Breast epithelium (tissue), 3 donors: ENCODE results near the gene BMP5.

ENCODE experiments used
- POLR2A ChIP-seq: fragments of 450-650 bp; IDR thresholded peaks from one replicate; pipeline ENCODE4 v1.6.1; 2016; ENCODE audit warnings: antibody characterized with exemption, mild to moderate bottlenecking, moderate library complexity
- POLR2AphosphoS5 ChIP-seq, 3 donors: sonication (generic); formaldehyde crosslinking; IDR thresholded peaks; one replicate each; pipeline ENCODE4 v1.6.1; 2017; ENCODE audit warnings: antibody characterized with exemption in 3 of 3
- TF ChIP-seq, protein P1 (sequence below), 3 donors: fragments of 450-650 bp; IDR thresholded peaks; one replicate each; pipeline ENCODE4 v1.5.1; 2016 to 2017; ENCODE audit warnings: antibody characterized with exemption in 3 of 3, mild to moderate bottlenecking in 3 of 3, moderate library complexity in 3 of 3

DNA sequence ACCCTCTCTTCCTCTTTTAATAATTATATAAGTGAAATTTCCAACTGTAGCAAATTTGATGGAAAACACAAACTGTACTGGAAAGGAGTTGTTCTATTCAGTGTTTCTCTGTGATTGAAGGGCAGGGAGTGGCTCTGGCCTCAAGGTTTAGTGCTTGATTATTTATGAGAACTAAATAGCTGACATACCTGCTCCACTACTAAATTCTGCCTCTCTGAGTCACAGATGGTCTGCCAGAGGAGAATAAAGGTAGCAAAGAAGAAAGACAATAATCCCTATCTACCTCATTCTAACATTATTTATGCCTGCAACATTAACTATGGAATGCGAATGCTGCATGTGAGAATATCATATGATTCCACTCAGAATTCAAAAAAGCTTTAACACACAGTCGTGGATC is 9.3 kb downstream of the BMP5 start:
- TF ChIP-seq POLR2AphosphoS5 (IDR thresholded peaks at IDR 0.05) (no peak), POLR2A (no peak)
- TF ChIP-seq, protein P1, sequence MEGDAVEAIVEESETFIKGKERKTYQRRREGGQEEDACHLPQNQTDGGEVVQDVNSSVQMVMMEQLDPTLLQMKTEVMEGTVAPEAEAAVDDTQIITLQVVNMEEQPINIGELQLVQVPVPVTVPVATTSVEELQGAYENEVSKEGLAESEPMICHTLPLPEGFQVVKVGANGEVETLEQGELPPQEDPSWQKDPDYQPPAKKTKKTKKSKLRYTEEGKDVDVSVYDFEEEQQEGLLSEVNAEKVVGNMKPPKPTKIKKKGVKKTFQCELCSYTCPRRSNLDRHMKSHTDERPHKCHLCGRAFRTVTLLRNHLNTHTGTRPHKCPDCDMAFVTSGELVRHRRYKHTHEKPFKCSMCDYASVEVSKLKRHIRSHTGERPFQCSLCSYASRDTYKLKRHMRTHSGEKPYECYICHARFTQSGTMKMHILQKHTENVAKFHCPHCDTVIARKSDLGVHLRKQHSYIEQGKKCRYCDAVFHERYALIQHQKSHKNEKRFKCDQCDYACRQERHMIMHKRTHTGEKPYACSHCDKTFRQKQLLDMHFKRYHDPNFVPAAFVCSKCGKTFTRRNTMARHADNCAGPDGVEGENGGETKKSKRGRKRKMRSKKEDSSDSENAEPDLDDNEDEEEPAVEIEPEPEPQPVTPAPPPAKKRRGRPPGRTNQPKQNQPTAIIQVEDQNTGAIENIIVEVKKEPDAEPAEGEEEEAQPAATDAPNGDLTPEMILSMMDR (IDR thresholded peaks at IDR 0.05), result no peak
